ENCODE measurements around the gene NEK5. TPM values are rescaled to one million over a fixed set of nuclear protein-coding genes. Genes with fewer than 3 reads are reported as not detected.
A peak's percentile ranks its signal among the peaks of the same experiment; 100 is the strongest.
"Not testable (repeated sequence)": the region's sequence is repeated elsewhere in the genome, so short reads cannot be mapped to it uniquely, and the experiment has no call there.

The NEK5 gene
- total RNA-seq = not detected

- peak; percentile 34 for DNase-seq
These were observed at the start of gene NEK5 for GRCh38 chr13:52128714-52129700. NEK5 (minus strand) TSS chr13:52129073; CDS start chr13:52127482, 1,591 bp downstream.

- DNase-seq = no peak
These were observed 48.4 kb upstream of the NEK5 start for GRCh38 chr13:52177276-52177675.

GRCh38 chr13:52173970-52174369 is 45.1 kb upstream of the NEK5 start:
- not testable (repeated sequence) for DNase-seq

GRCh38 chr13:52173373-52173772 is 44.5 kb upstream of the NEK5 start:
- no peak for DNase-seq

- DNase-seq = not testable (repeated sequence)
These were observed 42.8 kb upstream of the NEK5 start for GRCh38 chr13:52171686-52172085.

- not testable (repeated sequence) for DNase-seq
These were observed 42.0 kb upstream of the NEK5 start for GRCh38 chr13:52170828-52171391.

GRCh38 chr13:52169839-52170238 is 41.0 kb upstream of the NEK5 start:
- no peak for DNase-seq

GRCh38 chr13:52165411-52165810 is 36.5 kb upstream of the NEK5 start:
- DNase-seq = no peak

- DNase-seq = no peak
These were observed 36.1 kb upstream of the NEK5 start for GRCh38 chr13:52164989-52165388.

- not testable (repeated sequence) for DNase-seq
These were observed 35.0 kb upstream of the NEK5 start for GRCh38 chr13:52163878-52164277.

- no peak for DNase-seq
These were observed 33.6 kb upstream of the NEK5 start for GRCh38 chr13:52162279-52163101.

GRCh38 chr13:52161181-52161646 is 32.3 kb upstream of the NEK5 start:
- no peak for DNase-seq

- no peak for DNase-seq
These were observed 31.6 kb upstream of the NEK5 start for GRCh38 chr13:52160506-52160905.

GRCh38 chr13:52160053-52160452 is 31.2 kb upstream of the NEK5 start:
- DNase-seq = no peak

- peak; percentile 15 for DNase-seq
These were observed 30.5 kb upstream of the NEK5 start, which contains the start of gene NEK3 for GRCh38 chr13:52159159-52159982. NEK3 (minus strand) TSS chr13:52159597; CDS start chr13:52156191, 3,406 bp downstream.

GRCh38 chr13:52158629-52159158 is 29.8 kb upstream of the NEK5 start:
- no peak for DNase-seq

- no peak for DNase-seq
These were observed 27.9 kb upstream of the NEK5 start for GRCh38 chr13:52156724-52157261.

GRCh38 chr13:52155177-52155576 is 26.3 kb upstream of the NEK5 start:
- no peak for DNase-seq

GRCh38 chr13:52147225-52147624 is 18.4 kb upstream of the NEK5 start:
- no peak for DNase-seq

- no peak for DNase-seq
These were observed 12.4 kb upstream of the NEK5 start for GRCh38 chr13:52141299-52141698.

- no peak for DNase-seq
These were observed 8.6 kb upstream of the NEK5 start for GRCh38 chr13:52137489-52137888.

Measured in effector CD4-positive, alpha-beta T cell (primary cell).